HG03095 (cell line): ENCODE results near the gene WNT6.

Experiments
- ATAC-seq: cut with Tn5 transposase; IDR thresholded peaks from one replicate; pipeline ENCODE4 v1.9.1; 2021; ENCODE audit warnings: moderate library complexity; ENCODE audit not compliant: unreplicated experiment

The WNT6 gene

DNA sequence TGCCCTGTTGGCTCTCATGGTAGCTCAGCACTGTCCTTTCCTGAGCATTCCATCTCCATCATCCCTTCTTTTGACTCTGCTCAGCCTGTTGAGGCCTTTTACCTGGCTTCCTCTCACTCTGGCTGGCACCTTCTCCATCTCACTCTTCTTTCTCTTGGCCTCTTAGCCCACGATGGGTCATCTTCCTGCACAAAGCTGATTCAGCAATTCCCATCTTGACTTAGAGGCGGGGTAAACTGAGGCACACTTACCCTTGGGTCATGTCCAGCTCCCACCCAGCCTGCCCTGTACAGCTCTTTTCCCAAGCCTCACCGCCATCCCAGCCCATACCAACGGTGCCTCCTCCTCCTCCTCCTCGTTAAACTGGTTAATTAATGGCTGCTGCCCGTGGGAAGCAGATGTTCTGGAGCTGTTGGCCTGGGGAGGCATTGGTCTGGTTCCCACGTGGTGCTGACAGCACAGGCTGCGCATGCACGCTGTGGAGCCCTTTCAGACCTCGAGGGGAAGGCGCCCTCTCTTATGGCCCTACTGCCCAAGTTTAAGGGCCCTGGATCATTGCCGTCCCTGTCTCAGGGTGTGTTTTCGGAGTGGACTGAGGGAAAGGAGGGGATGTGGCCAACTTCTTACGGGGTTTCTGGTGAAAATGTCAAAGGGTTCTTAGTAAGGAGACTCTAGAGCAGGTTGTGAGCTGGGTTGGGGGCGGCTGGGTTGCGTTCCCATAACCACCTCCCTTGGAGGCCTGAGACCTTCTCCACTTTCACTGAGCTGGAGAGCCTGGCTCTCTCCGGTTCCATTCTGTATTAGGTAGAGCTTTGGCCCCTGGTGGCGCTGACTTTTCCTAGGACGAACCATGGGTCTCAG lies 31.9 kb downstream of the WNT6 start:
- ATAC-seq, result no peak

DNA sequence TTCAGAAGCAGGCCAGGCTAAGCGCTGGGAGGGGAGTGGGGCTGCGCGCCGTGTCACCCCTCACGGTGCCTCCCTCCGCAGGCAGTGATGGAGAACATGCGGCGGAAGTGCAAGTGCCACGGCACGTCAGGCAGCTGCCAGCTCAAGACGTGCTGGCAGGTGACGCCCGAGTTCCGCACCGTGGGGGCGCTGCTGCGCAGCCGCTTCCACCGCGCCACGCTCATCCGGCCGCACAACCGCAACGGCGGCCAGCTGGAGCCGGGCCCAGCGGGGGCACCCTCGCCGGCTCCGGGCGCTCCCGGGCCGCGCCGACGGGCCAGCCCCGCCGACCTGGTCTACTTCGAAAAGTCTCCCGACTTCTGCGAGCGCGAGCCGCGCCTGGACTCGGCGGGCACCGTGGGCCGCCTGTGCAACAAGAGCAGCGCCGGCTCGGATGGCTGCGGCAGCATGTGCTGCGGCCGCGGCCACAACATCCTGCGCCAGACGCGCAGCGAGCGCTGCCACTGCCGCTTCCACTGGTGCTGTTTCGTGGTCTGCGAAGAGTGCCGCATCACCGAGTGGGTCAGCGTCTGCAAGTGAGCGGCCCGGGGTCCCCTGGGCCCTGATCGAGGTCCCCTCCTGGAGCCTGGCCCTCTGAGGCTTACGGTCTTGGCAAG lies 33.2 kb downstream of the WNT6 start:
- peak; percentile 38 for ATAC-seq

GRCh38 chr2:218893349-218894150 lies 33.9 kb downstream of the WNT6 start:
- no peak for ATAC-seq

DNA sequence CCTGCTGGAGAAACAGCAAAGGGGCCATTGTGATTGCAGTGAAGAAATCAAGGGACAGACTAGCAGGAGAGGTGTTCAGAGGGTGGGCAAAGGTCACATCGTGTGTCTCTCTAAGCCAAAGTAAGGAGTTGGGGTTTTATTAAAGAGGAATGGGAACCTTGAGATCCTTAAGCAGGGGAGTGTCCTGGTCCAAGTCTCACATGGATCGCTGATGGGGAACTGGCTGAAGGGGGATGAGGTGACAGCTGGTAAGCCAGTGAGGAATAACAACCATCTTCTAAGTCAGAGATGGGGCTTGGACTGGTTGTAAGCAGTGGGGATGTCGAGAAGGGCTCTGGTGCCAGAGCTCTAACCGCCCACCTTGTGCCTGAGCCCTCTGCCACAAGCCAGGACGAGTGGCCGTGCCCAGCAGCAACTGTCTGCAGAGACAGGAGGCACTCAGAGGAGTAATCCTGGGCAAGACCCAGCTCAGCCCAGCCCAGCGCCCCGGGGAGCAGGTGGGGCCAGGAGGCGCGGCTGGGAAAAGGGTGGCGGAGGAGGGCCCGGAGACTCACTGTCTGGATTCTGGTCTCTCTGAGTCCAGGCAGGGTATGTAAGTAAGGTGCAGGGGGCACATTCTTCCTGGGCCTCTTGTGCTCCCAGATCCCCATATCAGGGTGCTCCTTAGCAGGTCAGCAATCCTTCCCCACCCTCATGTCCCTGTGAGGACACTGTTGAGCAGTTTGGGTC lies 34.7 kb downstream of the WNT6 start:
- ATAC-seq, result no peak

DNA sequence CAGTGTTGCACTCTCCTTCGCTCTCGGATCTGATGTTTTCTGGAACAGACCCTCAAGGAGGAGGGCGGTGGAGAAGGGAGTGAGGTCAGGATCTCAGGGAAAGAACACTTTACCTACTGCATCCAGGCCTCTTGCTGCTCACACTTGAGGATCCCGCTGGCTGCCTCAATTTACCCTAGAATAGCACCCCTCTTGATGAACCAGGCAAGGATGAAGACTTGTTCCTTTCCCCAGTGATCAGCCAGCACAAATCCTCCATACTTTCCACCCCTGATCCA lies 35.2 kb downstream of the WNT6 start:
- no peak for ATAC-seq

GRCh38 chr2:218895326-218895725 lies 35.7 kb downstream of the WNT6 start:
- ATAC-seq, result no peak

DNA sequence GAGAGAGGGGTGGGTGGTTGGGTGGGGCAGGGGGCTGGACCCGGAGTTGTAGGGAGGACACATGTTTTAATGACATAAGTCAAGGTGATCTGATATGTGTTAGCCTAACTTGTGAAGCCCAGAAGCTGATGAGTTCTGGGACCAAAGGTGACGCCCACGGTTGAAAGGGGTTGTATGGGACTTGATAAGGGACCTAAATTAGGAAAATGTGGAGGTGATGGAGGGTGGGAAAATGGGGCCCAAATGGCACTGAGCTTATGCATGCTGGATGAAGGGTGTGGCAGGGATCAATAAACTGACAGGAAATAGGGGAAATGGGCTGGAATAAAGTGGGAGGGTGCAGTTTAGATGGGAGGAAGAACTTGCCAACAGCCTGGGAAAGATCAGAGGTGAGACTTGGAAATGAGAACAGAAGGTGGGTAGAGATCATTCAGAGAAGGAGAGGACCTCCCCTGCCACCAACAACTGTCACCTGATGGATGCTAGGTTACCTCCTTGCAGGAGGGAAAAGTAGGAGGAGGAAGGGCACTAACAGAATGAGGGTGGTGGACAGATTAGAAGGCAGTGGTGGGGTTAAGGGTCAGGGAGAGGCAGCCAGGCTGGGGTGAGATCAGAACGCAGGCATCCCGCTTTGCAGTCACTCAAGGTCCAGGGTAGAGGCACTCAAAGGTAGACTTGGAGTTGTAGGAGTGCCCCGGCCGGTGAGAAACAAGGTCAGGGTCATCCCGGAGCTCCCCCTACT lies 36.3 kb downstream of the WNT6 start:
- peak; percentile 3 for ATAC-seq

GRCh38 chr2:218896501-218897393 lies 37.1 kb downstream of the WNT6 start:
- peak; percentile 53 for ATAC-seq

GRCh38 chr2:218897394-218898108 lies 37.9 kb downstream of the WNT6 start:
- no peak for ATAC-seq

GRCh38 chr2:218898109-218898878 lies 38.7 kb downstream of the WNT6 start:
- peak; percentile 34 for ATAC-seq

- no peak for ATAC-seq
Observed at GRCh38 chr2:218899147-218899546, 39.5 kb downstream of the WNT6 start.

DNA sequence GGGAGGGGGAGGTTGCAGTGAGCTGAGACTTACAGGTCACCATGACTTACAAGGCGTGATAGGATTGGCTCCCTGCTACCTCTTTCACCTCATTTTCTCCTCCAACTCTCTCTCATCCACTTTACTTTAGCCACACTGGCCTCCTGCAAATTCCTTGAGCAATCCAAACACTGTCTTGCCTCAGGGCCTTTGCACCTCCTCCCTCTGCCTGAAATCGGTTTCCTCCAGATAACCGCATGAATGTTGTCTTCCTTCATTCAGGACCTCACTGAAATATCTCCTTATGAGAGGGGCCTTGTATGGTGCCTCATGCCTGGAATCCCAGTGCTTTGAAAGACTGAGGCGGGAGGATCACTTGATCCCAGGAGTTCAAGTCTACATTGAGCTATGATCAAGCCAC lies 42.8 kb downstream of the WNT6 start:
- no peak for ATAC-seq

- ATAC-seq, result no peak
Observed at GRCh38 chr2:218904176-218904575, 44.6 kb downstream of the WNT6 start.

GRCh38 chr2:218908721-218909619 lies 49.4 kb downstream of the WNT6 start:
- ATAC-seq, result peak; percentile 89

- ATAC-seq, result no peak
Observed at GRCh38 chr2:218910741-218911140, 51.1 kb downstream of the WNT6 start.

DNA sequence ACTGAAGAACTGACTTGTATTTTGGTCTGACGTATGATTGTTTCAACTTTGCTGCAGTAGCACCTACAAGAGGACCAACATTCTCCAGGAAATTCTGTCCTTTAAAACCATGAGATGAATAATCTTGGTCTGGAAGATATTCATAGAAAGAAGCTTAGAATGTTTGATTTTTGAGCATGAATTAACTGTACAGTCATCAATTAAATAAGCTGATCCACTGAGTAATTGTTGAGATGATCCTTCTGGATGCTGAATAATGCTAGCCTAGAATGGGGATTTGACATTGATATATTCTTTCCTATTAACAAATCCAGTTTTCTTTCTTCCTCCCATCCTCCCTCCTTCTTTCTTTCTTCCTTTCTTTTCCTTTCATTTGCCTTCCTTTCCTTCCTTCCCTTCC lies 60.9 kb downstream of the WNT6 start:
- no peak for ATAC-seq
